ENCODE data around the gene FGF14.
A peak's percentile ranks its signal among the peaks of the same experiment; 100 is the strongest.

Gene FGF14

GRCh38 chr13:101916775-101917474, 484.9 kb downstream of the FGF14 start:
- no peak for DNase-seq (ENCODE audit: low read depth)
- TF ChIP-seq CTCF (IDR thresholded peaks at IDR 0.05; ENCODE audit: low read length, missing control alignments), result no peak
- H3K4me3 ChIP-seq (replicated peaks; ENCODE audit: low read depth, low read length), result no peak overlapping the region

GRCh38 chr13:101916108-101916774, 485.6 kb downstream of the FGF14 start:
- peak; percentile 2 for DNase-seq (ENCODE audit: low read depth)
- TF ChIP-seq CTCF (IDR thresholded peaks at IDR 0.05; ENCODE audit: low read length, missing control alignments), result no peak
- H3K4me3 ChIP-seq (replicated peaks; ENCODE audit: low read depth, low read length), result no peak overlapping the region

- no peak for TF ChIP-seq CTCF (IDR thresholded peaks at IDR 0.05; ENCODE audit: low read length, missing control alignments)
- no peak for DNase-seq (ENCODE audit: low read depth)
- H3K4me3 ChIP-seq (replicated peaks; ENCODE audit: low read depth, low read length), result no peak overlapping the region
These were observed 486.1 kb downstream of the FGF14 start for GRCh38 chr13:101915755-101916107.

GRCh38 chr13:101915331-101915730, 486.5 kb downstream of the FGF14 start:
- TF ChIP-seq CTCF (IDR thresholded peaks at IDR 0.05; ENCODE audit: low read length, missing control alignments), result no peak
- no peak overlapping the region for H3K4me3 ChIP-seq (replicated peaks; ENCODE audit: low read depth, low read length)
- no peak for DNase-seq (ENCODE audit: low read depth)

- no peak for TF ChIP-seq CTCF (IDR thresholded peaks at IDR 0.05; ENCODE audit: low read length, missing control alignments)
- DNase-seq (ENCODE audit: low read depth), result no peak
- no peak overlapping the region for H3K4me3 ChIP-seq (replicated peaks; ENCODE audit: low read depth, low read length)
These were observed 490.1 kb downstream of the FGF14 start for GRCh38 chr13:101911752-101912151.

- TF ChIP-seq CTCF (IDR thresholded peaks at IDR 0.05; ENCODE audit: low read length, missing control alignments), result no peak
- H3K4me3 ChIP-seq (replicated peaks; ENCODE audit: low read depth, low read length), result no peak overlapping the region
- DNase-seq (ENCODE audit: low read depth), result no peak
These were observed 498.0 kb downstream of the FGF14 start for GRCh38 chr13:101903890-101904289.

GRCh38 chr13:101898676-101899075, 503.2 kb downstream of the FGF14 start:
- no peak for DNase-seq (ENCODE audit: low read depth)
- H3K4me3 ChIP-seq (replicated peaks; ENCODE audit: low read depth, low read length), result no peak overlapping the region
- no peak for TF ChIP-seq CTCF (IDR thresholded peaks at IDR 0.05; ENCODE audit: low read length, missing control alignments)
